ACC112 (cell line): ENCODE data around the gene PTPRG.

ENCODE experiments used
- H2AFZ ChIP-seq: fragments of 200-600 bp; sonication (generic); one replicate; pipeline ENCODE4 v1.6.0; 2017; ENCODE audit warnings: antibody characterized with exemption, low read length; ENCODE audit not compliant: unreplicated experiment
- H3K27ac ChIP-seq: fragments of 200-600 bp; sonication (generic); 2 replicates; pipeline ENCODE4 v1.5.1; 2014; ENCODE audit warnings: low read depth, mild to moderate bottlenecking, antibody characterized with exemption, low read length, moderate library complexity
- H3K27me3 ChIP-seq: fragments of 200-600 bp; sonication (generic); 2 replicates; pipeline ENCODE4 v1.6.1; 2014; ENCODE audit warnings: mild to moderate bottlenecking, antibody characterized with exemption, low read length, moderate library complexity, mixed read lengths; ENCODE audit not compliant: insufficient read depth
- H3K36me3 ChIP-seq: fragments of 200-600 bp; sonication (generic); 2 replicates; pipeline ENCODE4 v1.6.1; 2016; ENCODE audit warnings: mild to moderate bottlenecking, antibody characterized with exemption, low read length, moderate library complexity, mixed read lengths; ENCODE audit not compliant: insufficient read depth
- H3K4me1 ChIP-seq: fragments of 200-600 bp; sonication (generic); one replicate; pipeline ENCODE4 v1.6.1; 2016; ENCODE audit warnings: low read length, mixed read lengths; ENCODE audit not compliant: insufficient read depth, unreplicated experiment, control insufficient read depth
- H3K4me3 ChIP-seq: fragments of 200-600 bp; sonication (generic); 2 replicates; pipeline ENCODE4 v1.5.1; 2014; ENCODE audit warnings: mild to moderate bottlenecking, low read depth, low read length
- H3K79me2 ChIP-seq: fragments of 200-600 bp; sonication (generic); one replicate; pipeline ENCODE4 v1.6.0; 2016; ENCODE audit warnings: low read length; ENCODE audit not compliant: control insufficient read depth, unreplicated experiment, insufficient read depth

PTPRG gene

DNA sequence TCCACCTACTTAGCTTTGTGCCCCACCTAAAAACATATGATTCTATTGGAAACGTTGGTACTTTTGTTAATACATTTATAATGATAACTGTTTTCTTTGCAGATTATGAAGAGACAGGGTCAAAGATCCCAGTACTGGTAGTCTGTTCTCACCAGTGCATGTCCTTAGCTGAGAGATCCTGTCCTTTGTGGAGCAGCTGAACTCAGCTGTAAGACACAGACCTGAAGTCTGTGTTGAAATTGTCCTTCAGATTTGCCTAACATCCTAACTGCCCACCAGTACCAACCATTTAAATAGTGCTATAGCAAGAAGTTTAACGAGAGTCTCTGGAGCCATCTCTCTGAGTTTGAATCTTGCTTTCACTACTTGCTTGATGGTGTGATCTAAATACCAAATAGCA, 413.3 kb downstream of the PTPRG start:
- H3K36me3 ChIP-seq, result no peaks in the 10 kb centered on the region
- H3K4me1 ChIP-seq, result peaks cover 6% of the 10 kb centered on the region
- H3K79me2 ChIP-seq, result no peaks in the 10 kb centered on the region
- no peaks in the 10 kb centered on the region for H3K27me3 ChIP-seq
- H2AFZ ChIP-seq, result no peak overlapping the region
- H3K4me3 ChIP-seq, result no peak overlapping the region
- H3K27ac ChIP-seq, result no peak overlapping the region

DNA sequence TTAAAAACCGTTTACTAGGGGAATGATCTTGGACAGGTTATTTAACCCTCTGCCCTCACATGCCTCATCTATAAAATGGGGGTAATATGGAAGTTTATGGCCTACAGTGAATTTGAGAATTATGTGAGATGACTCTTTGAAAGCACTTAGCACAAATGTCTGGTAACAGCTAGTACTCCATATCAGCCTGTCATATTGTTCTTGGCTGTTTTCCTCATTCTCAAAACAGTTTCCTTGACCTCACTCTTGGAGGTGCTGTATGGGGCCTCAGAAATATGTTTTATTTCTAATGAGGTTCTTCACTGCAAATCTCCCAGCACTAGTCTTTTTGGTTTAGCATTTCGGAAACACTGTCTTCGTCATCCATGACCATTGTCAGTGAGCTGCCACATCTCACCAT, 413.8 kb downstream of the PTPRG start:
- Histone ChIP-seq H3K27ac (no peak overlapping the region), H3K4me3 (no peak overlapping the region), H3K36me3 (no peaks in the 10 kb centered on the region), H3K27me3 (no peaks in the 10 kb centered on the region), H3K79me2 (no peaks in the 10 kb centered on the region), H3K4me1 (peaks cover 7% of the 10 kb centered on the region), H2AFZ (no peak overlapping the region)

DNA sequence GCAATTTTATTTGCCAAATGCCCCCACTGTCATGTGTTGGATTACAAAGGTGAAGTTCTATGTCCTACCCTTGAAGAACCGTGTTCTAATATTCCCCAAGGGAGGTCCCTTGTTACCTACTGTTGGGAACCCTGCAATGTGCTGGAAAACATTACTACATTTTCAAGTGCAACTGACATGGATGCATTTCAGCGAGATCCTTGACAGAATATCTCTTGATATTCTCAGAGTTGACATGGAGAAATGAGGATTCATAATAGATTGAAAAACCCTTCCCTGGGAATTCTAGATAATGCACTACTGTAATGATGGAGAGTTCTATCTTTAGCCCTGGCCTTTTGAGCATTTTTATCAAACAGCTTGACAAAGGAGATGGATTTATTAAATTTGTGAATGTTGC, 414.6 kb downstream of the PTPRG start:
- Histone ChIP-seq H3K36me3 (no peaks in the 10 kb centered on the region), H3K79me2 (no peaks in the 10 kb centered on the region), H3K27me3 (no peaks in the 10 kb centered on the region), H3K4me3 (no peak overlapping the region), H2AFZ (no peak overlapping the region), H3K4me1 (peaks cover 9% of the 10 kb centered on the region), H3K27ac (no peak overlapping the region)

DNA sequence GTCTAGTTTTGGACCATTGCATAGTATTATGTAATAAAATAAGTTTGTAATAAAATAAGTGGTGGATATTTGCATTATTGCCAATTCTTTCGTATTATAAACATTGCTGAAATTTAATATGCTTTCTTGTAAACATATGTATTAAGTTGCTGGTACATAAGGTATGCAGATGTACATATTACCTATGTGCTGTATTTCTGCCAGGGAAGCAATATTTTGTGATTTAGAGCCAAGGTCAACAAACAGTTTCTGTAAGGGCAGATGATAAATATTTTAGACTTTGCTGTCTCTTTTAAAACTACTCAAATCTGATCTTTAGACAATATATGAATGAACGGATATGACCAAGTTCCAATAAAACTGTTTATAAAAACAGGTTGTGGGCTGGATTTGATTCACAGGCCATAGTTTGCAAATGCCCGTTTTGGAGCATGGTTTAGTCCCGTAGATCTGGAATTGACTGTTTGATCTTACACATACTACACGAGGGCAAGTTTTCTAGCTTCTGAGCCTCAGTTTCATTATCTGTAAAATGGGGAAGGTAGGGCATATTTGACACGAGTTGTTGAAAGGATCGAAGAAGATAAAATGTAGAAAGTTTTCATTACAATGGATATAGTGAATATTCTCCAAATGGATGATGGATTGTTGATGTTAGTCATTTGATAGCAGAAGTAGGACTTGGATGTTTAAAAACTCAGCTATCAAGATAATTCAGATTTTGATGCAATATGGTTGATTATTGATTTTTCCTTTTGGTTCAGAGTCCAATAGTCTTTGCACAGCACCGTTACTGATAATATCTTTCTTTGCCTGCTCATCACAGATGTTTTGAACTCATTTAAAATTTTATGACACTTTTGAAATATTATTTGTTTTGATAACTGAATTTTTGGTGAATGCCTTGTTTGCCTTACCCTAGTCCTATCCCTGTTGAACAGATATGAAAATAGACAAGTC, 417.4 kb downstream of the PTPRG start:
- Histone ChIP-seq H3K27me3 (no peaks in the 10 kb centered on the region), H2AFZ (no peak overlapping the region), H3K4me3 (no peak overlapping the region), H3K4me1 (peaks cover 11% of the 10 kb centered on the region), H3K27ac (no peak overlapping the region), H3K79me2 (no peaks in the 10 kb centered on the region), H3K36me3 (no peaks in the 10 kb centered on the region)

DNA sequence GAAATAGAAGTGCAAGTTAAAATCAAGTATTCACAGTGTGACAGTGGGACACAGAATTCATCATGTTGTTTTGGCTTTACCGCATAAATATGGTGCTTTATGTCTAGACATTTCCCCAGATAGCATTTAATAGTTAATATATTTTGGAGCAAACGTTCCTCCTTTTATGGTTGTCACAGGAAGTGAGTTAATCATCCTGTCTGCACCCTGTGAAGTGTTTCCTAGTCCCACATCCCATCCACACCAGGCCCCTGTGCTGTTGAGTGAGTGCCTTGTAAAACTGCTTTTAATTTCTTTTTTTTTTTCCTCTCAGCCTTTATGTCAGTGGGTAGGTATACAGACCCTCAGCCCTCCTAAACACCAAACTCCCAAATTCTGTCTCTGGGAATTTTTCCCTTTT, 418.3 kb downstream of the PTPRG start:
- no peaks in the 10 kb centered on the region for H3K27me3 ChIP-seq
- no peak overlapping the region for H3K27ac ChIP-seq
- H3K79me2 ChIP-seq, result no peaks in the 10 kb centered on the region
- H3K4me3 ChIP-seq, result no peak overlapping the region
- no peak overlapping the region for H2AFZ ChIP-seq
- H3K36me3 ChIP-seq, result no peaks in the 10 kb centered on the region
- H3K4me1 ChIP-seq, result peaks cover 13% of the 10 kb centered on the region

DNA sequence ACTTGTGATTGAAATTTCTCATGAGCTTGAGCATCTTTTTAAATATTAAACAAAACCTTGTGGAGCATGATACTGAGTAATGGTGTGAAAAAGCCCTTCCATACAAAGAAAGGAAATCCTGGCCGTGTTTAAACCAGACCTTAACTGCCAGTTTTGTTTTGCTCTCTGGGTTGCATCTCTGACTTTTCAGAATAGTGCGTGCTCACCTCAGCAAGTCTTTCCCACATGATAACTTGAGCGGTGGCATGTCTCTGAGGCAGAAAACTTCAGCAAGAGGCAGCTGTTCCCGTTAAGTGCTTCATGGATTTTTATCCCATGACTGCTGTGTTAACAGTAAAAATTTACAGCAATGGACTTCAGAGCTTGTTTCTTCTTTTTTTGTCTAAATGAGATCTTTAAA, 418.7 kb downstream of the PTPRG start:
- no peaks in the 10 kb centered on the region for H3K27me3 ChIP-seq
- no peaks in the 10 kb centered on the region for H3K36me3 ChIP-seq
- peaks cover 17% of the 10 kb centered on the region for H3K4me1 ChIP-seq
- no peaks in the 10 kb centered on the region for H3K79me2 ChIP-seq
- H3K4me3 ChIP-seq, result no peak overlapping the region
- no peak overlapping the region for H3K27ac ChIP-seq
- no peak overlapping the region for H2AFZ ChIP-seq

- Histone ChIP-seq H3K4me1 (peaks cover 22% of the 10 kb centered on the region), H3K4me3 (no peak overlapping the region), H3K79me2 (no peaks in the 10 kb centered on the region), H3K27me3 (no peaks in the 10 kb centered on the region), H3K27ac (no peak overlapping the region), H2AFZ (no peak overlapping the region), H3K36me3 (no peaks in the 10 kb centered on the region)
Observed at GRCh38 chr3:61981060-61981459, 419.7 kb downstream of the PTPRG start.

GRCh38 chr3:61983479-61983878, 422.1 kb downstream of the PTPRG start:
- Histone ChIP-seq H3K36me3 (no peaks in the 10 kb centered on the region), H2AFZ (no peak overlapping the region), H3K4me1 (peaks cover 22% of the 10 kb centered on the region), H3K79me2 (no peaks in the 10 kb centered on the region), H3K4me3 (no peak overlapping the region), H3K27me3 (no peaks in the 10 kb centered on the region), H3K27ac (no peak overlapping the region)

- no peaks in the 10 kb centered on the region for H3K36me3 ChIP-seq
- H3K4me3 ChIP-seq, result no peak overlapping the region
- H3K79me2 ChIP-seq, result no peaks in the 10 kb centered on the region
- H3K27me3 ChIP-seq, result no peaks in the 10 kb centered on the region
- H3K4me1 ChIP-seq, result peaks cover 15% of the 10 kb centered on the region
- peak overlapping the region; percentile 37 for H3K27ac ChIP-seq
- no peak overlapping the region for H2AFZ ChIP-seq
Observed at GRCh38 chr3:61985020-61985419, 423.6 kb downstream of the PTPRG start.

DNA sequence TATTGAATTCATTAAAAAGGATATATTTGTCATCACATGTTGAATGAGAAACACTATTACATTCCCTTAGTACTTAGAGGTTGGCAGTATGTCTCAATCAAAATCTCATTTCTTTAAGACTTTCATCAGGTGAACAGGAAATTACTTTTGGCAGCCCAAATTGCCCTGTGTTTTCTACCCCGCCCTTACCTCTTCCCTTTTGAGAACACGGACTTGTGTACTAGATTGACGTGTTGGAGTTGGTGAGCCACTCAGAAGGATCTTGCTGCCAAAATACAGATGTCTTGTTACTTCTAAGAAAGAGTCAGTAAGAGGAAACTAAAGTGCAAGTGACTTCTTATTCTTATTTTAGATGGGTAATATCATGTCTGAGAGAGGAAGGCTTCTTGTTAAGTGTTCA, 425.1 kb downstream of the PTPRG start:
- H3K4me1 ChIP-seq, result peaks cover 11% of the 10 kb centered on the region
- H3K4me3 ChIP-seq, result no peak overlapping the region
- H3K36me3 ChIP-seq, result no peaks in the 10 kb centered on the region
- H3K79me2 ChIP-seq, result no peaks in the 10 kb centered on the region
- H3K27me3 ChIP-seq, result no peaks in the 10 kb centered on the region
- H2AFZ ChIP-seq, result no peak overlapping the region
- no peak overlapping the region for H3K27ac ChIP-seq

DNA sequence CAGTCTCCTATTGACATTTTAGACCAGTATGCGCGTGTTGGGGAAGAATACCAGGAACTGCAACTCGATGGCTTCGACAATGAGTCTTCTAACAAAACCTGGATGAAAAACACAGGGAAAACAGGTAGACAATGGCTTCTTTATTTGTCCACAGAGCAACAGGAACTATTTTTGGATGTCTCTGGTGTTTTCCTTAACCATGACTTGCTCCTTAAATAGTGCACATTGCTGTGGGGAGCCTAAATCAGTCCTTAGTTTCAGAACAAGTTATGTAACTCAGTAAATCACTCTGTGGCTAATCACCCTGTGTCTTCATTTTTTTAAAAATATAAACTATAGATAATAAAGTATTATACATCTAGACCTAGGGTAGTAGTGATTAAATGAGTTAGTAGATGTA, 428.3 kb downstream of the PTPRG start:
- no peak overlapping the region for H2AFZ ChIP-seq
- H3K27me3 ChIP-seq, result no peaks in the 10 kb centered on the region
- H3K4me1 ChIP-seq, result peaks cover 9% of the 10 kb centered on the region
- no peak overlapping the region for H3K4me3 ChIP-seq
- no peaks in the 10 kb centered on the region for H3K36me3 ChIP-seq
- H3K27ac ChIP-seq, result no peak overlapping the region
- H3K79me2 ChIP-seq, result no peaks in the 10 kb centered on the region
